Stimulated activated CD8-positive, alpha-beta memory T cell treated with anti-CD3 and anti-CD28 coated beads, Interleukin-4, amount 100 ng/mL, for 24 hours (primary cell): ENCODE results near the gene TFEB.

ENCODE experiments used
- DNase-seq: peaks from one replicate; pipeline ENCODE4 v3.0.0-alpha.2; 2020; ENCODE audit warnings: low read depth

Gene TFEB

GRCh38 chr6:41638002-41638934, 97.1 kb downstream of the TFEB start, which contains the start of gene MDFI:
Gene MDFI, plus strand, starts transcription at chr6:41638468. Its CDS starts 282 bp downstream, at chr6:41638750.
- DNase-seq: no peak

GRCh38 chr6:41637194-41638001, 98.0 kb downstream of the TFEB start:
- no peak for DNase-seq

- DNase-seq: no peak
These were observed 98.6 kb downstream of the TFEB start for GRCh38 chr6:41636833-41637193.

DNA sequence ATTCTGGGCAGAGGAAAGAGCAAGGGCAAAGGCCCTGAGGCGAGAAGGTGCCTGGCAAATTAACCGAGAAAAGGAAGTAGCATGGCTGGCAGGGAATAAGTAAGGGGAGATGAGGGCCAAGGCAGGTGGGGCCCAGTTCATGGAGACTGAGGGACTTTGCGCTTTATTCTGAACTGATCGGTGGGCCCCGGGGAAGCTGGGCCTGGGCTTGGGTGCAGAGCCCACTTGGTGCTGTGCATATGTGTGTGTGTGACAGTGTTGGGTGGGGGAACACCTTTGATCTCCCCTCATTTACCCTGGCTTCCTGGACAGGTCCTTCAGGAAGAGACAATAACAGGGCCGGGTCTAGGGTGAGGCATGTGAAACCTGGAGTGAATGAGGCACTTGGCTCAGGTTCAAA, 100.0 kb downstream of the TFEB start:
- no peak for DNase-seq

DNA sequence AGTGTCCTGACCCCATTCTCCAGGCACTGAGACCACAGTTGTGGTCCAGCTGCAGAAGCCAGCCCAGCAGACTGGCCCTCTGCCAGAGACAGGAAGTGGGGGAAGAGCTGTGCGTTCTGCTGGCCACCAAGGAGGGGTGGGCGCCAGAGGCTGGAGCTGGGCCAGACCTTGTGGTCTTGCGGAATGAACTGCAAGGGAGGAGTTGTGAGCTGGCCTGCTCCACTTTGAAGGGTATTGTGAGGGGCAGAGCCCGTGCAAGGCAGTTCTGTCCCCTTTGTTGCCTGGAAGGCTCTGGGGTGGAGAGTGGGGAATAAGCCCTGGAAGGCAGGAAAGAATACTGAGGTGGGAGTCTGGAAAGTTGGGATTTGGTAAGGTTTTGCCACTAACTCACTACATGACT, 100.8 kb downstream of the TFEB start:
- DNase-seq: no peak
